ENCODE measurements around the gene TFDP1.
A peak's percentile ranks its signal among the peaks of the same experiment; 100 is the strongest.

The TFDP1 gene

GRCh38 chr13:113584205-113584869 lies at the start of gene TFDP1:
Gene TFDP1, plus strand, starts transcription at chr13:113584753. Its CDS starts 1,085 bp downstream, at chr13:113585838.
- peak; percentile 59 for DNase-seq

GRCh38 chr13:113535381-113535781 lies 49.2 kb upstream of the TFDP1 start:
- DNase-seq: no peak

GRCh38 chr13:113536461-113537110 lies 48.0 kb upstream of the TFDP1 start:
- no peak for DNase-seq

- DNase-seq: no peak
Observed at GRCh38 chr13:113537205-113537604, 47.3 kb upstream of the TFDP1 start.

GRCh38 chr13:113537909-113538688 lies 46.5 kb upstream of the TFDP1 start:
- DNase-seq: no peak

GRCh38 chr13:113538689-113539058 lies 45.9 kb upstream of the TFDP1 start:
- DNase-seq: no peak

GRCh38 chr13:113539176-113539575 lies 45.4 kb upstream of the TFDP1 start:
- no peak for DNase-seq

- DNase-seq: no peak
Observed at GRCh38 chr13:113539822-113540221, 44.7 kb upstream of the TFDP1 start.

GRCh38 chr13:113540523-113540922 lies 44.0 kb upstream of the TFDP1 start:
- no peak for DNase-seq

GRCh38 chr13:113542751-113543424 lies 41.7 kb upstream of the TFDP1 start:
- no peak for DNase-seq

- DNase-seq: no peak
Observed at GRCh38 chr13:113544071-113544891, 40.3 kb upstream of the TFDP1 start.

- no peak for DNase-seq
Observed at GRCh38 chr13:113544896-113545295, 39.7 kb upstream of the TFDP1 start.

- DNase-seq: no peak
Observed at GRCh38 chr13:113545455-113545930, 39.1 kb upstream of the TFDP1 start.

- DNase-seq: no peak
Observed at GRCh38 chr13:113545931-113546516, 38.5 kb upstream of the TFDP1 start.

GRCh38 chr13:113546571-113547237 lies 37.8 kb upstream of the TFDP1 start:
- no peak for DNase-seq

GRCh38 chr13:113547238-113547971 lies 37.1 kb upstream of the TFDP1 start:
- DNase-seq: no peak

GRCh38 chr13:113548171-113548641 lies 36.3 kb upstream of the TFDP1 start:
- no peak for DNase-seq

- no peak for DNase-seq
Observed at GRCh38 chr13:113548778-113549621, 35.6 kb upstream of the TFDP1 start.

GRCh38 chr13:113550453-113550852 lies 34.1 kb upstream of the TFDP1 start:
- no peak for DNase-seq
